ENCODE measurements around the gene DOP1B.
A peak's percentile ranks its signal among the peaks of the same experiment; 100 is the strongest.

DOP1B gene

GRCh38 chr21:36122977-36123376 is 33.6 kb upstream of the DOP1B start:
- TF ChIP-seq CTCF (IDR thresholded peaks at IDR 0.05), result peak; percentile 40; the same call in 1 of the 2 replicates

- TF ChIP-seq CTCF (IDR thresholded peaks at IDR 0.05), result no peak
Measured at GRCh38 chr21:36124395-36124794, 32.2 kb upstream of the DOP1B start.

- peak; percentile 89 for TF ChIP-seq CTCF (IDR thresholded peaks at IDR 0.05)
Measured at GRCh38 chr21:36125512-36126207, 31.0 kb upstream of the DOP1B start.

- no peak for TF ChIP-seq CTCF (IDR thresholded peaks at IDR 0.05)
Measured at GRCh38 chr21:36126208-36126565, 30.4 kb upstream of the DOP1B start.

GRCh38 chr21:36126621-36127110 is 30.0 kb upstream of the DOP1B start:
- no peak for TF ChIP-seq CTCF (IDR thresholded peaks at IDR 0.05)

- TF ChIP-seq CTCF (IDR thresholded peaks at IDR 0.05), result no peak
Measured at GRCh38 chr21:36127250-36127904, 29.2 kb upstream of the DOP1B start.

GRCh38 chr21:36127977-36128376 is 28.6 kb upstream of the DOP1B start:
- TF ChIP-seq CTCF (IDR thresholded peaks at IDR 0.05), result no peak
